LNCAP (cell line): ENCODE results near the gene OR2T5.
"Not testable (repeated sequence)": the region's sequence is repeated elsewhere in the genome, so short reads cannot be mapped to it uniquely, and the experiment has no call there.

Experiments used
- TF ChIP-seq, protein P1 (sequence below): fragments of 450-650 bp; IDR thresholded peaks from 2 replicates; pipeline ENCODE4 v1.5.1; 2017; ENCODE audit warnings: mild to moderate bottlenecking

The OR2T5 gene, protein sequence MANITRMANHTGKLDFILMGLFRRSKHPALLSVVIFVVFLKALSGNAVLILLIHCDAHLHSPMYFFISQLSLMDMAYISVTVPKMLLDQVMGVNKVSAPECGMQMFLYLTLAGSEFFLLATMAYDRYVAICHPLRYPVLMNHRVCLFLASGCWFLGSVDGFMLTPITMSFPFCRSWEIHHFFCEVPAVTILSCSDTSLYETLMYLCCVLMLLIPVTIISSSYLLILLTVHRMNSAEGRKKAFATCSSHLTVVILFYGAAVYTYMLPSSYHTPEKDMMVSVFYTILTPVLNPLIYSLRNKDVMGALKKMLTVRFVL

GRCh38 chr1:248488289-248488688 is at the start of gene OR2T5:
TSS of gene OR2T5 (plus strand) at chr1:248488589. CDS start at chr1:248488589, 0 bp downstream.
- TF ChIP-seq, protein P1, sequence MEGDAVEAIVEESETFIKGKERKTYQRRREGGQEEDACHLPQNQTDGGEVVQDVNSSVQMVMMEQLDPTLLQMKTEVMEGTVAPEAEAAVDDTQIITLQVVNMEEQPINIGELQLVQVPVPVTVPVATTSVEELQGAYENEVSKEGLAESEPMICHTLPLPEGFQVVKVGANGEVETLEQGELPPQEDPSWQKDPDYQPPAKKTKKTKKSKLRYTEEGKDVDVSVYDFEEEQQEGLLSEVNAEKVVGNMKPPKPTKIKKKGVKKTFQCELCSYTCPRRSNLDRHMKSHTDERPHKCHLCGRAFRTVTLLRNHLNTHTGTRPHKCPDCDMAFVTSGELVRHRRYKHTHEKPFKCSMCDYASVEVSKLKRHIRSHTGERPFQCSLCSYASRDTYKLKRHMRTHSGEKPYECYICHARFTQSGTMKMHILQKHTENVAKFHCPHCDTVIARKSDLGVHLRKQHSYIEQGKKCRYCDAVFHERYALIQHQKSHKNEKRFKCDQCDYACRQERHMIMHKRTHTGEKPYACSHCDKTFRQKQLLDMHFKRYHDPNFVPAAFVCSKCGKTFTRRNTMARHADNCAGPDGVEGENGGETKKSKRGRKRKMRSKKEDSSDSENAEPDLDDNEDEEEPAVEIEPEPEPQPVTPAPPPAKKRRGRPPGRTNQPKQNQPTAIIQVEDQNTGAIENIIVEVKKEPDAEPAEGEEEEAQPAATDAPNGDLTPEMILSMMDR = not testable (repeated sequence)

DNA sequence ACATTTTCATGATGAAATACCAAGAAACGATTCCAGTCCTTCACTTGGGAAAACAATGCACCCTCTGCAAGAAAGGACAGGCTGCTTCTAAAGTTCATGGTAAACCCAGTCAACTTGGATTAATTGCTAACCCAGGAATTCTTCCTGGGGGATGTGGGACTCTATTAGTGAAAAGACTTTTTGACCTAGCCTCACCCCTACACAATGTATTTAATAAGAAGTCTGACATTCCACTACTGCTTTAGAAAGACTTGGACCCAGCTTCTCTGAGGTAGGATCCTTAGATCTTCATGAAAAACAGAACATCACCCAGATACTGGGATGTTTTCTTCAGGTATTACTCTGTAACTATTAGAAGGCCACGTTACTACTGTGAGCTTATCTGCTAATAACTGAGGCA is 43.0 kb upstream of the OR2T5 start, which contains the start of gene OR2T2:
Gene OR2T2, plus strand, starts transcription at position 239 of the 400 bp plus-strand sequence. CDS start 7,161 bp downstream, outside the sequence.
- TF ChIP-seq, protein P1 = not testable (repeated sequence)

DNA sequence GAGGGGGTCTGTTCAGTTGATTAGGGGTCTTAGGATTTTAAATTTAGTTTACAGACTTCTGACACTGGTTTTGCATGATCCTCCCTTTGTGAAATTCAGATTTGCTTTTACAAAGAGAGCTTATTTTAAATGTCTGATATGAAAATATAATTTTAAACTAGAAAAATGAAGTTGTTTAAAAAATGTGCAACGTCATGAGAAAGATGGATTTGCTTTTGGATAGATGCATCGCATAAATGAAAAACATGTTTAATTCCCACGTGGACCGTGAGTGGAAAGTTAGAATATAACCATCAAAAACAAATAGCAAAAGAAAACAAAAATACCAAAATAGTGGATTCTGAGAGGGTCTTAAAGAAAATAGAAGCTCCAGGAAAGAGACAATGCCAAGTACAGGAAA is 17.2 kb upstream of the OR2T5 start:
- TF ChIP-seq, protein P1 = no peak

- TF ChIP-seq, protein P1 = not testable (repeated sequence)
Observed at GRCh38 chr1:248473051-248473450, 15.3 kb upstream of the OR2T5 start, which contains the start of gene OR2T3. TSS of gene OR2T3 (plus strand) at chr1:248473351. CDS start at chr1:248473351, 0 bp downstream.

- TF ChIP-seq, protein P1 = not testable (repeated sequence)
Observed at GRCh38 chr1:248507773-248508172, 19.4 kb downstream of the OR2T5 start, which contains the start of gene OR2G6. TSS of gene OR2G6 (plus strand) at chr1:248508073. CDS start at chr1:248521647, 13,574 bp downstream.

DNA sequence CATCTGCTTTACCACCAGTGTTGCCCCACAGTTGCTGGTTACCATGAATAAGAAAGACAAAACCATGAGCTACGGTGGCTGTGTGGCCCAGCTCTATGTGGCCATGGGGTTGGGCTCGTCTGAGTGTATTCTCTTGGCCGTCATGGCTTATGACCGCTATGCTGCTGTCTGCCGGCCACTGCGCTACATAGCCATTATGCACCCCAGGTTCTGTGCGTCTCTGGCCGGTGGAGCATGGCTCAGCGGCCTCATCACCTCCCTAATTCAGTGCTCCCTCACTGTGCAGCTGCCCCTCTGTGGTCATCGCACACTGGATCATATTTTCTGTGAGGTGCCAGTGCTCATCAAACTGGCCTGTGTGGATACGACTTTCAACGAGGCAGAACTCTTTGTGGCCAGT is 33.5 kb downstream of the OR2T5 start:
- TF ChIP-seq, protein P1 = no peak
